Left renal cortex interstitium (tissue), 4 donors: ENCODE data around the gene BLOC1S4. TPM values are rescaled to one million over a fixed set of nuclear protein-coding genes. Genes with fewer than 3 reads are reported as not detected.
"Not testable (repeated sequence)": the region's sequence is repeated elsewhere in the genome, so short reads cannot be mapped to it uniquely, and the experiment has no call there.

Experiments used
- DNase-seq, 4 donors: peaks; one replicate each; pipeline ENCODE4 v3.0.0-alpha.2; 2013; ENCODE audit warnings: low read depth in 4 of 4, low spot score in 2 of 4, missing footprints in 1 of 4
- polyA plus RNA-seq, 4 donors: library from polyadenylated mRNA; unstranded; fragments of 120-200 nt; gene quantifications; one replicate each; pipeline ENCODE4 v1.2.1, GENCODE V29; 2013; ENCODE audit not compliant: insufficient read length in 4 of 4

Gene BLOC1S4
- polyA plus RNA-seq, 4 donors = 11.3 to 18.3 (median 12.8) TPM

DNA sequence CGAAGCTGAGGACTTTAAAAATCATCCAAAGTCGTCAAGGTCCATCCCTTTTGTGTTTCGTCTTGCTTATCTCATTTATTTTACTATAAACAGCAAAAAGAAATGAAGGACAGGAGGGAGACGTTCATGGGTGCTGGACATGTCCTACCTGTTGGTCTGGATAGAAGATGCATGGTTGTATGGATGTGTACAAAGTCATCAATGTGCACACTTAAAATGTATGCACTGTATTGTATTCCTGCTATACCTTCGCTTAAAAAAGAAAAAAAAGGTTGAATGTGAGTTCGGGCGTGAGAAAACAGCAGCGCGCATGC, 313 bp upstream of the BLOC1S4 start:
- no peak for DNase-seq

GRCh38 chr4:6716958-6717655, 1.1 kb downstream of the BLOC1S4 start:
- no peak for DNase-seq

GRCh38 chr4:6718932-6719610, 3.1 kb downstream of the BLOC1S4 start:
- DNase-seq = no peak

GRCh38 chr4:6719611-6720179, 3.7 kb downstream of the BLOC1S4 start:
- no peak for DNase-seq

GRCh38 chr4:6720202-6720699, 4.3 kb downstream of the BLOC1S4 start:
- peak in 2 of 4 donors; percentile 65 to 75 for DNase-seq

GRCh38 chr4:6721121-6721520, 5.1 kb downstream of the BLOC1S4 start:
- no peak for DNase-seq

DNA sequence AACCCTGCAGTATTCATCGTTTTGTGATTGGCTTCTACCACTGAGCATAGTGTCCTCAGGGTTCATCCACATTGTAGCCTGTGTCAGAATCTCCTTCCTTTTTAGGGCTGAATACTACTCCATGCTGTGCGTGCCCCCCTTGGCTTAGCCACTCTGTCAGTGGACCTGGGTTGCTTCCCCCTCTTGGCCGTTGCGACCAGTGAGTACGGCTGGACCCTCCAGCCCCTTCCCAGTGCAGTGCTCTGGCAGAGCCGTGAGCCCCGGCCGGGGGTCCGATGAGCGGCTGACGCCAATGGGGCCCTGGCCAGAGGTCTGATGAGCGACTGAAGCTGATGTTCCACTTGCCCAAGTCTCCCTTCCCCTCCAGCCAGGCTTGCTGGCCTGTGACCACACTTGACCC, 6.9 kb downstream of the BLOC1S4 start:
- DNase-seq = no peak

DNA sequence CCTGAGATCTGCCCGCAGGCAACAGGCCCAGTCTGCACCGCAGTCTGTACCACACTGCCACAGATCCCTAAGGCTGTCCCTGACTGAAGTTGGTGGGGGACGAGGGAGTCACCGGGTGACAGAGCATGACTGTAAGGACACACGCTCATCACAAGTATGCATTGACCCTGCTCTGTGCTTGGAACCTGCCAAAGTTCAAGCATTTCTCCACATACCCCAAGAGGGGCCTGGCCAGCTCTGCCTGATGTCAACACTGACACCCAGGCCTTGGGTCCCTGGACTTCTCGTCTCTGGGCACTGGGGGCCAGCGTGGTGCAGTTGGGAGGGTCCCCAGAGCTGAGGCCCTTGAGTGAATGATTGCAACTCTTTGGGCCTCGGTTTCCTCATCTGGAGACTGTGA, 7.9 kb downstream of the BLOC1S4 start:
- DNase-seq = no peak

DNA sequence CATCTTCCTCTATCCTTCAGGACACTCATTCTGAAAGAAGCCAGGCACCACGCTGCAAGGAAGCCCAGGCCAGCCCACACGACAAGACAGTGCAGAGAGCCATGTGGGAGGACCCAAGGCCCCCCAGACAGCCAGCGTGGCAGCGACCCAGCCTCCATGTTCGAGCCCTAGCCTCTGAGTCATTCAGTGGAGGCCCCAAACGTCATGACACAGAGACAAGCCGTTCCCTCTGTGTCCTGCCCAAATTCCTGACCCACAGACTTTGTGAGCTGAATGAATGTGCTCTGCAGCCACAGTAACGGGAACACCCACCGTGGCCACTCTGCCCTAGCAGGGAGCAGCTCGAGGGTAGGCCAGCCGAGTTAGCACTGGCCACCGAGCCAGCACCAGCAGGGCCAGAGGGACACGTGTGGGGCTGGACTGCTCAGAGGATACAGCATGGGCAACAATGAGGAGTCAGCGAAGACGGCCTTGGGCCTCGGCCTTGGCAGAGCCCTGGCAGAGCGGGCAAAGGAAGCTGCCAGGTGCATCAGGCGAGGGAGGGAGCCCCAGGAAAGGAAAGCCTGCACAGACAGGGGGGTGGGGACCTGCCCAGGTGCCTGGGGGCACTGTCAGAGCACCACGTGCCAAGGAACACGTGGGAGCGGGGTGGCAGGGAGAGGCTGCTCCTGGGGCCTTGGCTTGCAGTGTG, 8.6 kb downstream of the BLOC1S4 start:
- no peak for DNase-seq

GRCh38 chr4:6725427-6725961, 9.5 kb downstream of the BLOC1S4 start:
- not testable (repeated sequence) for DNase-seq

- DNase-seq = no peak
Observed at GRCh38 chr4:6727081-6727942, 11.3 kb downstream of the BLOC1S4 start.

GRCh38 chr4:6727943-6728250, 11.9 kb downstream of the BLOC1S4 start:
- DNase-seq = no peak

- no peak for DNase-seq
Observed at GRCh38 chr4:6728320-6729029, 12.5 kb downstream of the BLOC1S4 start.

GRCh38 chr4:6730603-6731317, 14.8 kb downstream of the BLOC1S4 start:
- DNase-seq = no peak

- no peak for DNase-seq
Observed at GRCh38 chr4:6731318-6731675, 15.3 kb downstream of the BLOC1S4 start.

DNA sequence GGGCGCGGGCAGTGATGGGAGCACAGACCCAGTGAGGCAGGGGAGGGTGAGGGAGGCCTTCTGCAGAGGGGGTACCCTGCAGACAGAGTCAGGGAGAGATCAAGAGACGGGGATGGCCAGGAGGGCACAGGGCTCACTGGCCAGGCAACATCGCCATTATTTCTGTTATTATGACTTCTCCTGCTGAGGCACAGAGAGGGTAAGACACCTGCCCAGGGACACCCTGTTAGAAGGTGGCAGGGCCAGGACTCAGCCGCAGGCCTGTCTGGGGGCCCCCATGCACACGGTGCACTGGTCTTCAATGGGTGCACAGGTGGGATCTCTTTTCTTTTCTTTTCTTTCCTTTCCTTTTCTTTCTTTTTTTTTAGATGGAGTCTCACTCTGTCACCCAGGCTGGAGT, 15.8 kb downstream of the BLOC1S4 start:
- no peak for DNase-seq

GRCh38 chr4:6732441-6733357, 16.7 kb downstream of the BLOC1S4 start:
- no peak for DNase-seq
